Epithelial cell of proximal tubule (primary cell): ENCODE results near the gene SMLR1. TPM values are rescaled to one million over a fixed set of nuclear protein-coding genes. Genes with fewer than 3 reads are reported as not detected.
"Not testable (repeated sequence)": the region's sequence is repeated elsewhere in the genome, so short reads cannot be mapped to it uniquely, and the experiment has no call there.

Source experiments
- DNase-seq: peaks from one replicate; pipeline ENCODE4 v3.0.0-alpha.2; 2011; ENCODE audit warnings: low read depth
- H3K4me3 ChIP-seq: 2 replicates; pipeline ENCODE4 v1.5.1; 2011; ENCODE audit warnings: low read depth, mild to moderate bottlenecking, low read length
- CTCF ChIP-seq: conservative IDR thresholded peaks from 2 replicates; pipeline ENCODE4 v1.5.1; 2012; ENCODE audit warnings: low read depth, mild to moderate bottlenecking, low read length
- total RNA-seq: library from RNA; depleted of rRNA; stranded (reverse); fragments of >200 nt; gene quantifications from 2 replicates; pipeline ENCODE4 v1.2.3, GENCODE V29; 2015

The SMLR1 gene
- total RNA-seq, 1 donor from 2014 or later, result not detected

GRCh38 chr6:130787726-130788500 lies 39.3 kb upstream of the SMLR1 start:
- no peak for TF ChIP-seq CTCF
- H3K4me3 ChIP-seq, result no peak overlapping the region
- DNase-seq, result no peak

- no peak for DNase-seq
- H3K4me3 ChIP-seq, result no peak overlapping the region
- TF ChIP-seq CTCF, result no peak
Observed at GRCh38 chr6:130788954-130789353, 38.3 kb upstream of the SMLR1 start.

- no peak overlapping the region for H3K4me3 ChIP-seq
- DNase-seq, result no peak
- TF ChIP-seq CTCF, result no peak
Observed at GRCh38 chr6:130794010-130794697, 33.1 kb upstream of the SMLR1 start.

GRCh38 chr6:130794738-130795137 lies 32.5 kb upstream of the SMLR1 start:
- no peak for TF ChIP-seq CTCF
- no peak for DNase-seq

GRCh38 chr6:130796313-130796905 lies 30.8 kb upstream of the SMLR1 start:
- TF ChIP-seq CTCF, result no peak
- DNase-seq, result peak; percentile 4
- no peak overlapping the region for H3K4me3 ChIP-seq

More at GRCh38 chr6:130794738-130795137, 32.5 kb upstream of the SMLR1 start:
- H3K4me3 ChIP-seq, result no peak overlapping the region

GRCh38 chr6:130797061-130797460 lies 30.1 kb upstream of the SMLR1 start:
- no peak for TF ChIP-seq CTCF
- no peak overlapping the region for H3K4me3 ChIP-seq
- DNase-seq, result no peak

GRCh38 chr6:130801368-130801767 lies 25.8 kb upstream of the SMLR1 start:
- DNase-seq, H3K4me3 ChIP-seq: not testable (repeated sequence)
